Adipocyte (in vitro differentiated cells): ENCODE measurements around the gene VCL.

Experiments used
- DNase-seq: peaks from one replicate; pipeline ENCODE4 v3.0.0-alpha.2; 2015; ENCODE audit warnings: low read depth
- H3K27me3 ChIP-seq: replicated peaks from 2 replicates; pipeline ENCODE4 v1.7.0; 2013; ENCODE audit warnings: mild to moderate bottlenecking, low read length, moderate library complexity; ENCODE audit not compliant: control insufficient read depth, insufficient read depth
- H3K36me3 ChIP-seq: 2 replicates; pipeline ENCODE4 v1.7.0; 2013; ENCODE audit warnings: low read length, mild to moderate bottlenecking, moderate library complexity; ENCODE audit not compliant: control insufficient read depth, insufficient read depth, severe bottlenecking
- H3K4me1 ChIP-seq: 2 replicates; pipeline ENCODE4 v1.7.0; 2013; ENCODE audit warnings: mild to moderate bottlenecking, low read length, moderate library complexity; ENCODE audit not compliant: control insufficient read depth, insufficient read depth
- H3K4me3 ChIP-seq: 2 replicates; pipeline ENCODE4 v1.7.0; 2013; ENCODE audit warnings: mild to moderate bottlenecking, low read length, moderate library complexity
- H3K9ac ChIP-seq: 2 replicates; pipeline ENCODE4 v1.7.0; 2013; ENCODE audit warnings: mild to moderate bottlenecking, low read length, moderate library complexity
- H3K9me3 ChIP-seq: 2 replicates; pipeline ENCODE4 v1.7.0; 2013; ENCODE audit warnings: mild to moderate bottlenecking, low read length, moderate library complexity; ENCODE audit not compliant: control insufficient read depth

The VCL gene

DNA sequence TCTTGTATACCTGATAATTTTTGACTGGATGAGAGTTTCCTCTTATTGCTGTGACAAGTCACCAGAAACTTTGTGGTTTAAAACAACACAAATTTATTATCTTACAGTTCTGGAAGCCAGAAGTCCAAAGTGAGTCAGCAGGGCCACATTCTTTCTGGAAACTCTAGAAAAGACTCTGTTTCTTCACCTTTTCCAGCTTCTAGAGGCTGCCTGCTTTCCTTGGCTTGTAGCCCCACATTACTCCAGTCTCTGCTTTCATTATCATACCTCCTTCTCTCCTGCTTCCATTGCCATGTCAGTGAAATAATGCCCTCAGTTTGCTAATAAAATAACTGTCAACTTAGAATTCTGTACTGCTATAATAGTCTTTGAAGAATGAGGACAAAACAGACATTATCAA lies 65.3 kb downstream of the VCL start:
- Histone ChIP-seq H3K36me3 (peaks cover 29% of the 10 kb centered on the region), H3K9ac (no peak overlapping the region), H3K27me3 (no peaks in the 10 kb centered on the region), H3K4me1 (peaks cover 26% of the 10 kb centered on the region), H3K4me3 (no peak overlapping the region), H3K9me3 (peaks cover 10% of the 10 kb centered on the region)
- DNase-seq, result no peak

DNA sequence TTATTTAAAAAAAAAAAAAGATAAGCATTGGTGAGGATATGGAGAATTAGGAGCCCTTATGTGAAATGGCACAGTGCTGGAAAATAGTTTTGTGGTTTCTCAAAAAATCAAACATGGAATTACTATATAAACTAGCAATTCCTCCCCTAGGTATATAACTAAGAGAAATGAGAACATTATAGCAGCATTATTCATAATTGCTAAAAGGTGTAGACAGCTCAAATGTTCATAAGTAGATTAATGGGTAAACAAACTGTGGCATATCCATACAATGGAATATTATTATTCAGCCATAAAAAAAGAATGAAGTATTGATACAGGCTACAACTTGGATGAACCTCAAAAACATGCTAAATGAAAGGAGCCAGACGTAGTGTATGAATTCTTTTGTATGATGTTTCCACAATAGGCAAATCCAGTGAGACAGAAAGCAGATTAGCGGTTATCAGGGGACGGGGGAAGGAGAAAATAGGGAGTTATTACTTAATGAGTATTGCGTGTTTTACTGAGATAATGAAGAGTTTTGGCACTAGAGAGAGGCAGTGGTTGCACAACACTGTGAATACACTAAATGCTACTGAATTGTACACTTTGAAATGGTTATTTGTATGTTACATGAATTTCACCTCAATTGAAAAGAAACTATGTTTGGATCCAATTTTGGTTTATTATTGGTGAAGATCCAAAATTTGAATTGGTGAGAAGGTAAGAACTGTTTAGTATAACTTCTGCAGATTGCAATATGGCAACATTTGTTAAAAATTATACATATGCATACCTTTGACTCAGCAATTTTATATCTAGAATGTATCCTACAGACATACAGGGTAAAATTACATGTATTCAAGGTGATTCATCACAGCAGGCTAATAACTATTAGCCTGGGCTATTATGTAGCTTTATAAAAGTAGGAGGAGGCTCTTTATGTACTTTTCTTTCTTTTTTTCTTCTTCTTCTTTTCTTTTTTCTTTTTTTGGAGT lies 69.7 kb downstream of the VCL start:
- no peak overlapping the region for H3K9ac ChIP-seq
- H3K4me1 ChIP-seq, result peaks cover 43% of the 10 kb centered on the region
- DNase-seq, result peak; percentile 39
- H3K9me3 ChIP-seq, result peaks cover 10% of the 10 kb centered on the region
- H3K27me3 ChIP-seq, result no peaks in the 10 kb centered on the region
- no peak overlapping the region for H3K4me3 ChIP-seq
- H3K36me3 ChIP-seq, result peaks cover 43% of the 10 kb centered on the region

DNA sequence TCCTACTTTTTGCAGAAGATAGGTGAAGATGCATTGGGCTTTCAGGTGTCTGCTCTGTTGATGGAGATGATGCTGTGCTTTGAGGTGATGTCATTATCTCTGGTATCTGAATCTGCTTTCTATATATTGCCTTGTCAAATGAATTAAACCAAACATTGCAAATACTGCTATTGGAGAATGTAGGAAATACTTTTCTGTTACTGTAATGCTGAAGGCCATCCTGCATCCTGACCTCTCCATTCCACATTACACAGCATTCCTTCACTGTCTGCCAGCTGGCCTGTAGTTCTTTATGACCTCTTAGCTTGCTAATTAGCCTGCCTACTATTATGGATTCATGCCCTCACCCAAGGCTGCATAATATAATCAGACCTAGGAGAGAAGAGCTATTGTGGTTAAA lies 73.2 kb downstream of the VCL start:
- H3K27me3 ChIP-seq, result no peaks in the 10 kb centered on the region
- H3K4me1 ChIP-seq, result peaks cover 44% of the 10 kb centered on the region
- H3K9me3 ChIP-seq, result no peaks in the 10 kb centered on the region
- DNase-seq, result peak; percentile 86
- H3K36me3 ChIP-seq, result peaks cover 52% of the 10 kb centered on the region
- no peak overlapping the region for H3K9ac ChIP-seq
- H3K4me3 ChIP-seq, result no peak overlapping the region

DNA sequence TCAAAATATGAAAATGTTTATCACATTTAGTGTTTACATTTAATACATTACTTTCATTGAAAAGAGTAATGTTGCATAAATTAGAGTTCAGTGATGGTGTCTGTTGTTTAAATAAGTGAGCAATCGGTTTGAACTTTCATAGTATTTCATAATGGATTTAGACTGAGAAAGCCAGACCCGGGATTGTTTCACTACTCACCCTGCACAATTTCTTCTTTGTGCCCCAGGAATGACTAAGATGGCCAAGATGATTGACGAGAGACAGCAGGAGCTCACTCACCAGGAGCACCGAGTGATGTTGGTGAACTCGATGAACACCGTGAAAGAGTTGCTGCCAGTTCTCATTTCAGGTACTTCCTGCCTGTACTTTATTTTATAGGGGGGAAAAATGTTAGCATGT lies 74.6 kb downstream of the VCL start:
- H3K27me3 ChIP-seq, result no peaks in the 10 kb centered on the region
- no peak overlapping the region for H3K4me3 ChIP-seq
- peaks cover 62% of the 10 kb centered on the region for H3K36me3 ChIP-seq
- H3K9ac ChIP-seq, result no peak overlapping the region
- peaks cover 40% of the 10 kb centered on the region for H3K4me1 ChIP-seq
- peak; percentile 44 for DNase-seq
- no peaks in the 10 kb centered on the region for H3K9me3 ChIP-seq

DNA sequence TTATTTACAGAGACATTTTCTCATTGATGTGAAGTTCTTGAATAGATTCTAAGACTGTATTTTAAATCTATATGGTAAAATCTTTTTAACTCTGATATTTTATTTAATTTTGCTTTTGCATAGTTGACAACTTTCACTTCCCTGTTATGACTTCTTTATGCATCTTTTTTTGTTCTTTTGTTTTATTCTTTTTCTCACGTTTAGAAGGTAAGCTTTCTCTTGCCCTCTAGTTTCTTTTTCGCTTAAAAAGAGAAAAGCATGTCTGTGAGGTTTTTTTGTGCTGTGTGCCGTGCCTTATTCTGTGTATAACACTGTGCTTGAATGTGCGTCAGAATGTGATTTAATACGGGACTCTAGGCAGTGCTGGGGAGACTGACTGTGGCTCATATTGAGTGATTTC lies 78.0 kb downstream of the VCL start:
- H3K27me3 ChIP-seq, result no peaks in the 10 kb centered on the region
- H3K4me1 ChIP-seq, result peaks cover 43% of the 10 kb centered on the region
- no peaks in the 10 kb centered on the region for H3K9me3 ChIP-seq
- no peak overlapping the region for H3K4me3 ChIP-seq
- H3K36me3 ChIP-seq, result peaks cover 63% of the 10 kb centered on the region
- no peak overlapping the region for H3K9ac ChIP-seq
- no peak for DNase-seq

DNA sequence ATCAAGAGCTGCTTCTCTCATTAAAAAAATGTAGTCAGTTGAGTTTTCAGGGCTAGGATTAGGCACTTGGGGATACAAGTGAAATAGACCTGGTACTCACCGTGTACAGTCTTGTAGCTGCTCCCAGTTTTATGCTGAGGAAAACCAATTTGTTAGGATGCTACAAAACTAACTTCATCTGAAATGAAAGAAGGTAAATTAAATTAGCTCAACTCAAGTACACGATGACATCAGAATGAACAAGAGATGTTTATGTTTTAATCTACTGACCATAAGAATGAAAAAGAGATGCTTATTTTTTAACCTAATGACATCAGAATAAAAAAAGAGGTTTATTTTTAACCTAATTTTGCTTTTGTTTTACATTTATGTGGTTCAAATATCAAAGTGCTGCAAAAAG lies 79.0 kb downstream of the VCL start:
- H3K9me3 ChIP-seq, result no peaks in the 10 kb centered on the region
- H3K27me3 ChIP-seq, result no peaks in the 10 kb centered on the region
- no peak overlapping the region for H3K9ac ChIP-seq
- no peak overlapping the region for H3K4me3 ChIP-seq
- H3K4me1 ChIP-seq, result peaks cover 43% of the 10 kb centered on the region
- no peak for DNase-seq
- peaks cover 57% of the 10 kb centered on the region for H3K36me3 ChIP-seq

DNA sequence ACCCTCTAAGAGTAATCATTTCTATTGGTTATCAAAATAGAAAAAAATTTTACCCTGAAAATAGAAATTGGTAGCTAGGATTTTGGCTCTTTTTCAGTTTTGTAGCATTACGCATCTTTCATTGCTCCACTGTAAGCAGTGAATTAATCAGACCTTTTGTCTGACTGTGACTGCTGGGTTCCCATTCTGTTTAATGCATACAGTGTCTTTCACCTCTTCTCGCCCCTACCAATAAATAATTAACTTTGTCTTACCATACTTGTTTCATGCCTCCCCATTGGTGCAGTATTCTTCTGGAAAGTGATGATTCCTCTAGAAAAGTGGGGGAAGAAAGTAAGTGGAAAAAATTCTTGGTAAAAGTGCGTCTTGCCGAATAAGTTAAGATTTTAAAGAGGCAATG lies 79.5 kb downstream of the VCL start:
- H3K9me3 ChIP-seq, result no peaks in the 10 kb centered on the region
- no peak overlapping the region for H3K9ac ChIP-seq
- peaks cover 45% of the 10 kb centered on the region for H3K4me1 ChIP-seq
- peaks cover 57% of the 10 kb centered on the region for H3K36me3 ChIP-seq
- no peaks in the 10 kb centered on the region for H3K27me3 ChIP-seq
- no peak overlapping the region for H3K4me3 ChIP-seq
- no peak for DNase-seq

DNA sequence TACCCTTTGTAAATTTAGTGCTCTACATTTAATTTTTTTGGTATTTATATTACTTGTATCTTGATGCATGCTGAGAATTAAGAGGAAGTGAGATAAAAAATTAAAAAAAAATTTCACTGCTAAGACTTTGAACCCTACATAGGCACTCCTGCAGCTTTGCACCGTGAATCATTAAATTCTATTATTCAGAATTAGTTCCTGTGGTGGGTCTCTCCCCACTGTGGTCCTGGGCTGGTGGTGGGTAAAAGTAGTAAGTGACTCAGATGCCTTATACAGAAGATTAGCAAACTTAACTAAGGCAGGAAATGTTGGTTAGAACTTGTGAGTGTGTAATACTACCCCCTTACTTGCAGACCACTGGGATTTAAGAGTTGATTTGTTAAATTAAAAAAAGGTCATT lies 80.1 kb downstream of the VCL start:
- peaks cover 57% of the 10 kb centered on the region for H3K36me3 ChIP-seq
- no peak overlapping the region for H3K4me3 ChIP-seq
- no peaks in the 10 kb centered on the region for H3K9me3 ChIP-seq
- H3K27me3 ChIP-seq, result no peaks in the 10 kb centered on the region
- DNase-seq, result no peak
- H3K9ac ChIP-seq, result no peak overlapping the region
- peaks cover 47% of the 10 kb centered on the region for H3K4me1 ChIP-seq

DNA sequence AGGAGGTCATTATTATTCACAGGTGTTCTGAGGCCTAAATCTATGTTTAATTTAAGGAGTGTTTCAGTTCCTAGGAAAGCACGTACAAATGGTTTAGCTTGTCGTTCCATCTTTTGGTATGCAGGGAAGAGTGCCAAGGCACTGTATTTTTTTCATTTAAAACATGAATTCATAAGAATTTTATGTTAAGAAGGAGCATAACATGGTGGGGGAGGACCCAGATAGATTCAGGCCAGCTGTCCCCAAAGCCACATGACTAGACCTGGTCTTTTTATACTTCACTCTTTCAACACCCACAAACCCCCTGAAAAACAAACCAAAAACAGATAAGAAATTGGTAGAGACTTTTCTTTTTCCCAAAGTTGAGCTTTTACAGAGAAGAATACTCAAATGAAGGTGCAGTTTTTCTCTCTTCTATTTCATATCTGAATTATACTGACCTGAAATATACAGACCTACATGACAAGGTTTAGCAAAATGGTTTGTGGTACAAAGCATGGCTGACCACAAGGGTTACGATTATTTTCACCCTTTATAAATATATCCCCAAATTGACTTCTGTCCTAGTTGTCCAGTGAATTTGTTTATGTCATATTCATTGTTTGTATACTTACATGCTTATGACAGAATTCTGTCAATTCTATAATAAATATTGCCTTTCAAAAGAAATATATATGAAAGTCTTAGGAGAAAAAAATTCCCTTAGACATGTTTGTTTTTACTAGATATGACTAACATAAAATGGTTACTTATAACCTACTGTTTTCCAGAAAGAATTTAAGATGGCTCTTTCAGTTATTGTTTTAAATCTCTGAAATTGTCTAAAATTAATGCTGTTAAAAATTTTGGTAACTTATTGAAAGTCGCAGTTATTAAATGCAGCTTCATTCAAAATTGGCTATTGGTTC lies 81.4 kb downstream of the VCL start:
- Histone ChIP-seq H3K9me3 (no peaks in the 10 kb centered on the region), H3K27me3 (no peaks in the 10 kb centered on the region), H3K36me3 (peaks cover 49% of the 10 kb centered on the region), H3K4me3 (no peak overlapping the region), H3K4me1 (peaks cover 55% of the 10 kb centered on the region), H3K9ac (no peak overlapping the region)
- DNase-seq, result peak; percentile 56

DNA sequence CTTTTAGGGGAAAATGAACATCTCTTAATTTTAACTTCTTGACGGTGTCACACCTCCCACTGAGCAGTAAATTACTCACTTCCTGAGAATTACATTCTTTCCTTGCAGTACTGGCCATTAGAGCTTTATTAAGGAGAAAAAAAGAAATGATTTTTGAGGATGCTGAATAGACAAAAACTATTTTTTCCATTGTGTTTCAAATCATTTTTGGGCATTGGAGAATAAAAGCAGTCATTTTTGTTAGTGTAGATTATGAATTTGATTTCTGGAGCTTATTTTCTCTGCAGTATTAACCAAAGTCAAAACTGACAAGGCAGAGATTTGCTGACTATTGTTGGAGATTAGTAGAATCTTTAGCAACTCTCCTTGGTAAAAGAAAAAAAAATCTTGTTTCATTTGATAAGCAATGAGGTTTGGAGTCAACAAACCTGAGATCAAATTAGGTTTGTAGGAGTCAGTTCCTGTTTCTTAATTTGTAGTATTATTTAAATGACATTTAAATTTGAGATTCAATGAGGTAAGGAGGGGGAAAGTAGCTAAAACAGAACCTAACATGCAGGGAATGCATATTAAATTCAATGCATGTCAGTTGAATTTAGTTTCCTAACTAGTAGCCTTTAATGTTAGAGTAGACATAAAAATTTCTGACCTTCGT lies 82.1 kb downstream of the VCL start:
- H3K4me3 ChIP-seq, result no peak overlapping the region
- peak overlapping the region; percentile 61 for H3K9ac ChIP-seq
- peaks cover 55% of the 10 kb centered on the region for H3K4me1 ChIP-seq
- no peaks in the 10 kb centered on the region for H3K9me3 ChIP-seq
- no peak for DNase-seq
- H3K27me3 ChIP-seq, result no peaks in the 10 kb centered on the region
- peaks cover 46% of the 10 kb centered on the region for H3K36me3 ChIP-seq
